OCI-M2 (cell line): ENCODE data around the gene GRM8.
A peak's percentile ranks its signal among the peaks of the same experiment; 100 is the strongest.

Source experiments
- DNase-seq: peaks from one replicate; lab custom pipeline; 2025; ENCODE audit not compliant: unreplicated experiment; lab: John Stamatoyannopoulos, UW

Gene GRM8

DNA sequence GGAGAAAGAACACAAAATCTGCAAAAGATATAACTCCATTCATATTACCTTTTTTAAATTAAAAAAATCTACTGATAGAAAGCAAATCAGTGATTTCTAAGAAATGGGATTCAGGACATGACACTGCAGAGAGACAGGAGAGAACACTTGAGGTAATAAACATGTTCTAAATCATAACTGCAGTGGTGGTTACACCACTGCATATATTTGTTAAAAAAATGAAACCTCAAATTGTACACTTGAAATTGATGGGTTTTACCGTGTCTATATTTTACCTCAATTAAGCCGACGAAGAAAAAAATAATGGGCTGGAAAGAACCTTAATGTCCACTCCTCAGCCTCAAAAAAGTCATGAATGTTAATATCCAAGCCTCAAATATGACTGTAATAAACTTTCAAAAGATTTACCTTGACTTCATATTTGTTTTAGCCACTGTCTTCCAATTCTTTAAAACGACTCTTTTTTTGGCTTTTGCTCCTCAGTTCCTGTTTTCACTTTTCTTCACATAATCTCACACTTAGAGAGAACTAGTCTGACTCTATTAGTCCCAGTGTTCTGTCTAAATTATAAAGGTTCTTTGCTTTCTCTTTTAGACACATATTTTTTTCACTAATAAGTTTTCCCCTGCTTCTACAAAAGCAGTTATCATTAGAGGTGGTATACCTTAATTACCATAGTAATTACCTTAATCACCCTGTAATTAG lies 502.4 kb downstream of the GRM8 start:
- DNase-seq, result no peak

DNA sequence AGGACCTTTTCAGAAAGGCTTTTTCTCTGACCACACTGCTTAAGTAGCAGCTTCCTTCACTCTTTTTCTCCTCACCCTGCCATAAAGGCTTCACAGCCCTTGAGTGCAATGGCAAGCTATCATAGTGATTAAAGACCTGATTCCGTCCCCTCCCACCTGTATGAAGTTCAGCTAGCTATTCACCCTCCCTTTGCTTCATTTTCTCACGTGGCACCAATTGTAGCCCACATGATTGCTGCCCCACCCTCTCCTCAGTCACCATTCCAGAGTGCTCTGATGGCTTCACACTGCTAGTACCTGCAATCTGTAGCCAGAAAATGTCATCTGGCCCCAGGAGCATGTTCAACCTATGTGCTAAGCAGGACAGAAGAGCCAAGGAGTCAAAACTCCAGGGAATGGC lies 523.8 kb downstream of the GRM8 start:
- no peak for DNase-seq

GRCh38 chr7:126727930-126728391 lies 524.8 kb downstream of the GRM8 start:
- no peak for DNase-seq

DNA sequence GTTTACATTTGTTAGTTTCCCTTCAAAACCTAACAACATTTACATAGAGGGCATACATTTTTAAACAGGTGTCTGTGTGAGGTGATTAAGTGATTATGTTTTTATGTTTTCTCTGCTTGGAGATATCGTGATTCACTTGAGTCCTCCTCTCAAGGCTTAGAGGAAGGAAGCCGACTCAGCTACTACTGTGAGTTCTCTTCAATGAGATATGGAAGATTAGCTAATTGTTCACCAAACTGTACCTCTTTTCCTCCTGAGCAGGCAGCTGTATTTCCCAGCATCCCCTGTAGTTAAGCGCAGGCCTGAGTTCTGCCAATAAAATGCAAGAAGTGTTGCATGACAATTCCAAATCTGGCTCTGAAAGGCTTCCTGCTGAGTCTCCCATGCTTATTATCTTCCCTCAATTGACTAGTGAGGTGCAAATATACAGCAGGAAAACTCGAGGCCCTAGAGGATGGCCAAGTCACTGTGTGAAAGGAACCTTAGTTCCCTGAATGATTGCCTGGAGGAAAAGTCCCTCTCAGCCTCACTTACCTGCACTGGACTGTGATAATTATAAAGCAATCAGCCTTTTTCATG lies 528.7 kb downstream of the GRM8 start:
- no peak for DNase-seq

DNA sequence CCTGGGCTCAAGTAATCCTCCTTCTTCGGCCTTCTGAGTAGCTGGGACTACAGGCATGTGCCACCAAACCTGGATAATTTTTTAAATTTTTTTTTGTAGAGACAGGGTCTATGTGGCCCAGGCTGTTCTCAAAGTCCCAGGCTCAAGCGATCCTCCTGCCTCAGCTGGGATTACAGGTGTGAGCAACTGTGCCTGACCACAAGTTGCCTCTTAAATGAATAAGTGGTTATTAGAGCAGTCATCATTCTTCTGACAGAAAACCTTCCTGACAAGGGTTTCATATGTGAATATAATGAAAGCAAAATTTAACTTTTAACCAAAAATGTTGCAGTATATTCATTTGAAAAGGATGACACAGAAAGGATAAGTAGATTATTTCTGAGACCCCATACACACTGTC lies 532.5 kb downstream of the GRM8 start:
- DNase-seq, result no peak

GRCh38 chr7:126718419-126718818 lies 534.3 kb downstream of the GRM8 start:
- no peak for DNase-seq

DNA sequence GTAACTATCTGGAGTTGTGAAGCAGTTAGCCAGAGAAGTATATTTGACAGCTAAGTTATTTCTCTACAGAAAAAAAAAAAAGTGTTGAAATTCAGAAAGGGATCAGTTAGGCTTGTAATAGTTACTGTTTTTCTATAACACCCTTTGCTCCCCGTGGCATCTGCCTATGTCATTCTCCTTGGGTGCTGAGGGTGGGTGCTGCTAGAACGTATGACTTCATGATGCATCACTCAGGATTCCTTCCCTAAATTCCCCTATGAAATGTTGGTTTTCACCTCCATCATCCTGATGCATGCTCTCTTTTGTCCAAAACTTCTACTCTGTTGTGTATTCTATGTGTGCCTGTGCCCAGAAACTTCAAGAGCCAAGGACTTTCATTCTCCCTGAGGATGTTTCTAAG lies 536.4 kb downstream of the GRM8 start:
- no peak for DNase-seq

DNA sequence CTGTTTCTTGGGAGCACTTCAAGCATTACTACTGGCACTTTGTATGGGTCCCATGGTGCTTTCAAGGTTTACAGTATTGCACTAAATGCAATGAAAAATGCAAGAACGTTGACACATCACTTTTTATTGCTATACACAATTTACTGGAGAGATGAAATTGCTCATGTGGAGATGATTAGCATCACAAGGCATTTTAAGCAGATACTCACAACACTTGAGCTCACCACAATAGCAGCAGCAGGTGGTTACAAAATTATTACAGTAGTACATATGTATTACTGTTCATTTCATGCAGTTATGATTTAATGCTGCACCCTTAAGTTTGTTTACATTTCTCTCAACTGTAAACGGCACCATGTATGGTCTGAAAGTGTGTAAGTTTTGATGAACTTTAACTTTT lies 537.7 kb downstream of the GRM8 start:
- DNase-seq, result no peak

DNA sequence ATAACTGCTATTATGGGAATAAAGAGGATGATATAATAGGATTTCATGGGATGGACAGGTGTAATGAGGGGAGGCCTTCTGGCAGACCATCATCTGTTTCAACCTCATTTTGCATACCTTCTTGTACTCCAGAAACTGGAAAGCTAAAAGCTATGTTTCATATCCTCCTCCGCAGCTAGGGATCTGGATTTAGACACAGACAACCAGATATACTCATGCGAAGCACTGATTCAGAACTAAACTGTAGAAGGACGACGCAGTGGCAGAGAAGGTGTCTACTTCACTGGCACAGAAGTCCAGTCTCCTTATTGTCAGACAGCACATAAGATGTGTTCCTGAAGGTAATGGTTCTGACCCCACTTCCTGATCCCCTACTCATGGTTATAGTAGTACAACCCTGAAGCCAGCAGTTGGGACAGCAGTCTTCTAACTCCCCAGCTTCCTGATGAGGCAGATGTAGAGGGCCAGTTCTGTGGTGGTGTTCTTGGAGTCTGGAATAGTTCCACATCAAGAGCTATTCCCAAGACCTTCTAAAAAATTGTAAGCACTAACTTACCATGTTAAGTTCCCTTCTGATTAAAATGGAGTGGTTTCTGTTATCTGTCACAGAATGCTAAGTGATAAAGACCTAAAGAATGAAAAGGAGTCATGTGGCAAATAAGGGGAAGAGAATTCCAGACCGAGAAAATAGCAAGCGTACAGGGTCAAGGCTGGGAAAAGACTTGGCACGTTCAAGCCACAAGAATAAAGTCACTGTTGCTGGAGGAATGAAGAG lies 550.3 kb downstream of the GRM8 start:
- no peak for DNase-seq

GRCh38 chr7:126700807-126701604 lies 551.7 kb downstream of the GRM8 start:
- DNase-seq, result peak; percentile 86

DNA sequence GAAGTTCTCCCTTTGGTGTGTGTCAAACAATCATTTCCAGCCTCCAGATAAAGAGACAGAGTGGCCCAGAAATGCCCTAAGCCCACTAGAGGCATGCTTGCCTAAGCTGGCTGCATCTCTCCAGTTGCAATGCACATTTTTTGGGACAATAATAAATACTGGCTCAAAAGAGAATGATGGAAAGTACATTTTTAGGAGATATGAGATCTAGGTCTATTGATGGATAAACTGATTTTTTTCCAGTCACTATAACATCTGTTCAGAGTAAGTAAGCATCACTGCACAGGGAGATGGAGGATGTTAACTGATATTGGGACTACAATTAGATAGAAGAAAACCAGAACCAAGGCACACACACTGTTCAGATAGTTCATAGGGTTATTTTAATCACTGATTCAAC lies 553.0 kb downstream of the GRM8 start:
- no peak for DNase-seq

- DNase-seq, result no peak
Observed at GRCh38 chr7:126698909-126699308, 553.8 kb downstream of the GRM8 start.

GRCh38 chr7:126698446-126698845 lies 554.3 kb downstream of the GRM8 start:
- no peak for DNase-seq

DNA sequence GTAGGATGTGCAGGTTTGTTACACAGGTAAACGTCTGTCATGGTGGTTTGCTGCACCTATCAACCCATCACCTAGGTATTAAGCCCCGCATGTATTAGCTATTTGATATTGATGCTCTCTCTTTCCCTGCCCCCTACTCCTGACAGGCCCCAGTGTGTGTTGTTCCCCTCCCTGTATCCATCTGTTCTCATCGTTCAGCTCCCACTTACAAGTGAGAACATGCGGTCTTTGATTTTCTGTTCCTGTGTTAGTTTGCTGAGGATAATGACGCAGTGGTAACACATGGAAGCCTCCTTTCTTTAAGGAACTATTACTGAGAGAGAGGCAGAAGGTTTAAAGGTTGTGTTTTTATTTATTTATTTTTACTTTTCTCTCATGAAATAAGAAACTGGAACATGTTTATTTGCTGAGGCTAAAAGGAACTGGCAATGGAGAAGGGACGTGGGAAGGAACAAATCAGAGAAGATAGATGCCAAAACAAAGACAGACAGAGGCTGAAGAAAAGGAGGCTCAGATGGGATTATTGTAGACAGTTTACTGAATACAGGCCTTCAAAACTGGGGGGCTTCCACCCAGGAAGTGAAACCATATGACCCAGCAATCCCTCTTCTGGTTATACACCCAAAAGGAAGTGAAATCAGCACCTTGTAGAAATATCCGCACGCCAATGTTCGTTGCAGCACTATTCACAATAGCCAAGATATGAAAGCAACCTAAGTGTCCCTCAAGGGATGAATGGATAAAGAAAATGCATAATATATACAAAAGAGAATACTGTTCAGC lies 556.3 kb downstream of the GRM8 start:
- no peak for DNase-seq

DNA sequence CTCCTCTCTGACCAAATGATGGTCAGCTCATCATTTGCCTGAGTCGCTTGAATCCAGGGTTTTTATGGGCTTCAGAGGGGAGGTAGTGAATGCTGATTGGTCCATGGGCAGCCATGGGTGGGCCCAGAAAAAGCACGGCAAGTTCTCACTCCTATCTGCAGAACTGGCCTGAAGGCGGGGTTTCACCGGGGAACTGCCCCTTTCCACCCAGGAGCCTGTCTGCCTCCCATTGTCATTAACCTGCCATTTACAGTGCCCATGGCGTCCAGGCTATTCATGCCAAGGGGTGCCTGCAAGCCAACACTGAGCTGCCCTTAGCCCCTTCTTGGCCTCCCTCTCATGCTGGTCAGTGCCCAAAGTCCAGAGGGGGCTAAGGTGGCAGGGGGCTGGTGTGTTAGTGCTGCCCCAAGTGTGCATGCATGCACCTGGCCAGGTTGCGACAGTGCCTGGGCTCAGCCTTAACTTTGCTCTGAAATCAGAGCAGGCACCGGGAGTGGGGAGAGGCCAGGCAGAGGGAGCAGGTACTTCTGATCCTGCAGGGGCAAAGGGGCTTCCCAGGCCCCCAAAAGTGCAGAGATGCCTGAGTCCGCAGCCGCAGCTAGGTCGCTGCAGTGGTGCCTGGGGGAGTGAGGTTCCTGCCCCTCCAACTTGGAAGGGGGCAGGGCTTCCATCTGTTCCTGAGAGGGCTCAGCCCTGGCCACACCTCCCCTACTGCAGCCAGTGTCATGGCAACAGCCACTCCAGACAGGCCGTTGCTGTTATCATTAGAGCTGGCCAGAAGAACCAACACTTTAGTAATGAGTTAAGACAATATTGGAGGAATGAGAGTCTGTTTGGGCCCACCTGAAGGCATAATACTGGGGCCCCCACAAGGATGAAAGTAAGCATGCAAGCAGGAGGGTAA lies 561.6 kb downstream of the GRM8 start:
- DNase-seq, result no peak

DNA sequence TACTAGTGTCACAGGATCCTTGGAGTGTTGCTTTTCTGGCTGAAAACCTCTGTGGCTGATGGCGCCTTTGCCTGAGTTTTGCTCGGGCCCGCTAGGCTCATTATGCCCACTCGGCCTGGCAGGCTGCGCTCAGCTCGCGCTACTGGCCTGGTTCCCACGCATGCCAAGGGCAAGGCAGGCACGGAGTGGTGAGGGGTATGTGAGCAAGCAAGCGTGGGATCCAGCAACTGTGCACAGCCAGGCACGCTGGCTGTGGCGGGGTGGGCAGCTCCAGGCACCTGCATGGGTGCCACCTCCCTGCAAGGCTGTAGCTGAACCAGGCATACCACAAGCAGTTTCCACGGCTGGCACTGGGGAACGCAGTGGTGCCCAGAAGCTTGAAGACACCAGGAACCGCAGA lies 562.6 kb downstream of the GRM8 start:
- no peak for DNase-seq

DNA sequence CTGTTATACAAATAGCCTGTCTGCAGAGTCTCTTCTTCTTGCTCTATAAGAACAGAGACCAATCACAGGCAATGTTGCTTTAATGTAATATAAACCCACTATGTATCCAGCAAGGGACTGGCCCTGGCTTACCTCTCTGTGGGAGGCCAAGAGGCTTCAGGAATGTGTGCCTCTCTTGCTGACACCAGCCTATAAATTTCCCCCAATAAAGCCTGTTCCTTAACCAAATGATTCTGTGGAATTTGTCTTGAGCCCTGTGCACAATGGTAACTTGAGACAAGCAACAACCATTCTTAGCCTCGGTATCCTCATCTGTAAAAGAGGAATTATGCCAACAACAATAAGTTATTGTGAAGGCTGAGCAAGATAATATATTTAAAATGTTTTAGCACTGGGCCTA lies 563.7 kb downstream of the GRM8 start:
- no peak for DNase-seq

DNA sequence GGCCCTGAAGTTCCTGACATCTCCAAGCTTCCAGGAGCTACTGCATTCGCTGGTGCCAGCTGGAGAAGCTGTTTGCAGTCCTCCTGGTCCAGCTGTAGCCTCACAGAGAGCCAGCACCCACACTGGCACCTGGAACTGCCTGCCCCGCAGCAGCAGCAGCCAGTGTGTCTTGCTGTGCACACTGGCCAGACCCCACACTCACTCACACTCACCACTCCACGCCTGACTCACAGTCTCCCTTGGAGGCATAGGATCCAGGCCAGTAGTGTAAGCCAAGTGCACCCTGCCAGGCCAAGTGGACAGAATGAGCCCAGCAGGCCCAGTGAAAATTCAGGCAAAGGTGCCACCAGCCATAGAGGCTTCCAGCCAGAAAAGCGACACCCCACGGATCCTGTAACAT lies 566.3 kb downstream of the GRM8 start:
- DNase-seq, result no peak

DNA sequence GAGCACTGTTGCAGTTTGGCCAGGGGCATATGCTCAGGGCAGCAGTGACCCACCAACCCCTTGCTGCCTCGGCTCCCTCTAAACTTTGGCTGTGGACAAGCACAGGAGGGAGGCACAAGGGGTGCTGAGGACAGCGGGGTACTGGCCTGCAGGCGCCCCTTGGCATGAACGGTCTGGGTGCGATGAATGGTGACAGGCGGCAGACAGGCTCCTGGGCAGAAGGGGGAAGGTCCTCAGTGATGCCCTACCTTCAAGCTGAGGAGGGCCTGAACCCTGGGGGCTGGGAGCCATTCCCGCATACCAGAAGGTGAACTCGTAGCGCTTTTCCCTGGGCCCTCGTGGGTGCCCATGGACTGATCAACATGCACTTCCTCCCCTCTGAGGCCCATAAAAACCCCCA lies 567.1 kb downstream of the GRM8 start:
- DNase-seq, result no peak
